Heart left ventricle (tissue), 16 donors: ENCODE results near the gene EFCC1. TPM values are rescaled to one million over a fixed set of nuclear protein-coding genes. Genes with fewer than 3 reads are reported as not detected.

ENCODE experiments used
- ATAC-seq, 4 donors: fragments of 200-7000 bp; cut with Tn5 transposase; one replicate each; pipeline ENCODE4 v1.9.1; 2020 to 2022; ENCODE audit warnings: moderate library complexity in 4 of 4, mild to moderate bottlenecking in 3 of 4, moderate number of reproducible peaks in 1 of 4
- DNase-seq, 5 donors: peaks; one replicate each; pipeline ENCODE4 v3.0.0-alpha.2; 2020
- H3K27ac ChIP-seq, 12 donors: fragments of 200-600 bp; sonication (generic) in 4 of 12; one replicate each; pipeline versions ENCODE4 v1.5.0 to v1.8.0; 2016 to 2022; ENCODE audit warnings: mild to moderate bottlenecking in 2 of 12
- H3K27me3 ChIP-seq, 9 donors: fragments of 200-600 bp; sonication (generic) in 2 of 9; one replicate each; pipeline versions ENCODE4 v1.5.1 to v1.8.0; 2016 to 2022; ENCODE audit warnings: mild to moderate bottlenecking in 3 of 9
- H3K36me3 ChIP-seq, 9 donors: fragments of 200-600 bp; sonication (generic) in 2 of 9; one replicate each; pipeline versions ENCODE4 v1.5.0 to v1.8.0; 2018 to 2022; ENCODE audit warnings: mild to moderate bottlenecking in 2 of 9
- H3K4me1 ChIP-seq, 12 donors: fragments of 200-600 bp; sonication (generic) in 4 of 12; one replicate each; pipeline versions ENCODE4 v1.5.0 to v1.8.0; 2016 to 2022; ENCODE audit warnings: mild to moderate bottlenecking in 3 of 12
- H3K4me3 ChIP-seq, 12 donors: fragments of 200-600 bp; sonication (generic) in 4 of 12; one replicate each; pipeline versions ENCODE4 v1.5.0 to v1.8.0; 2017 to 2022; ENCODE audit warnings: mild to moderate bottlenecking in 9 of 12, moderate library complexity in 4 of 12
- H3K9me3 ChIP-seq, 12 donors: fragments of 200-600 bp; sonication (generic) in 4 of 12; one replicate each; pipeline versions ENCODE4 v1.5.0 to v1.8.0; 2016 to 2022; ENCODE audit warnings: mild to moderate bottlenecking in 1 of 12
- POLR2A ChIP-seq, 2 donors: fragments of 450-650 bp; IDR thresholded peaks; one replicate each; pipeline ENCODE4 v1.6.1; 2017; ENCODE audit warnings: antibody characterized with exemption in 2 of 2, mild to moderate bottlenecking in 2 of 2, moderate library complexity in 2 of 2
- WGBS, 4 donors: extraction: QIAGEN DNeasy Blood & Tissue Kit in 2 of 4; methylation state at CpG; one replicate each; pipeline versions ENCODE4 v1.1.5 to v1.1.7; 2013 to 2018; 5-methylcytosine and 5-hydroxymethylcytosine counted together
- intact Hi-C, 10 donors: fragments of 100-400 bp; cut with DNase I; formaldehyde crosslinking; loops; one replicate each; pipeline versions ENCODE4 v1.11.1 to v1.14.2; 2022
- polyA plus RNA-seq, 2 donors: library from polyadenylated mRNA; stranded (reverse); fragments of 200-250 nt; gene quantifications; one replicate each; pipeline ENCODE4 v1.2.3, GENCODE V29; 2013
- total RNA-seq, 9 donors: library from RNA; depleted of rRNA in 2 of 9; stranded (reverse); fragments of >200 nt in 2 of 9; fragmentation: NEBNext Ultra II Directional in 3 of 9; extraction: Animal tissue kit (Norgen Biotek cat#: 25700) in 3 of 9; gene quantifications; one replicate each; pipeline versions ENCODE4 v1.1.0 to v1.2.4, GENCODE V29; 2016 to 2023
- TF ChIP-seq, protein P1 (sequence below), 12 donors: fragments of 200-600 bp; sonication (generic) in 4 of 12; IDR thresholded peaks; one replicate each; pipeline versions ENCODE4 v1.5.0 to v1.8.0; 2018 to 2022; ENCODE audit warnings: antibody characterized with exemption in 12 of 12, mild to moderate bottlenecking in 5 of 12
- donor health status: ischemic (EF 13 %, LVEDD 7.1; RV severe dilation, severe dysfunction).
- donor health status: healthy with polysubstance abuse.
- donor health status: DM: no; HTN: yes; CAD: no.
- donor health status: DM: no; HTN: no; CAD: no.
- donor health status: ischemic (EF 25% LVEDD 6.9; RV normal size, moderate dysfunction).
- donor health status: ischemic (EF 25% LVEDD 5.7; RV mildly dilated, moderate dysfunction).
- donor health status: healthy.
- donor health status: DM: yes; HTN: yes; CAD: no.
- donor health status: ischemic (EF 35%, LVEDD 5.7; RV mildly dilated, moderate dysfunction).
- donor health status: nonischemic (EF 11% LVEDD 7.7; RV severe dilation, severe dysfunction).
- donor health status: DM: yes; HTN: yes; CAD: no.
- donor health status: PGD.
- donor health status: ischemic (EF 29% LVEDD 5.4; RV normal size, mild dysfunction).
- donor health status: nonischemic (EF 23%, LVEDD 6.1; RV moderate dilation, normal function).

EFCC1 gene
- total and polyA plus RNA-seq, 11 donors = 0.60 to 2.5 (median 1.5) TPM

DNA sequence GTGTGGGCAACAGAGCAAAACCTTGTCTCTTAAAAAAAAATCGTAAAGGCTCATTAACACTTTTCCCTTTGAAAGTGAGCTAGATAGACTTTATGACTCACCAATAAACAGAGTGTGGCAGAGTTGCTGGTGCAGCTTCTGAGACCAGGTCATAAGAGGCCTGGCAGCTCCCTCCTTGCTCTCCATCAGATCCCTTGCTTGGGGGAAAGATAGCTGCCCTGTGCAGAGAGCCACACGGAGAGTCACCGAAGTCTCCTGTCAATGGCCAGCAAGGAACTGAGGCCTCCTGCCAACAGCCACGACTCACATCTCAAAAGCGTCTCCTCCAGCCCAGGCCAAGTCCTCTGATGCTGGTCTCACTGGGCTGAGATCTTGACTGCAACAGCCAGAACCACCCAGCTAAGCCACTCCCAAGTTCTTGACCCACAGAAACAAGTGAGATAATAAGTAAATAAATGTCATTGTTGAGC lies 50.8 kb downstream of the EFCC1 start:
- no peaks in the 10 kb centered on the region for H3K27me3 ChIP-seq
- H3K27ac ChIP-seq = peak overlapping the region in 11 of 12 donors; percentile 28 to 87 (median 73)
- intact Hi-C loops = loop anchor here in 8 of 10 donors (2.0 to 10.0 kb wide), 8 partner anchors 25 to 195 kb away; partner anchors contain the start of genes COPG1 (in 5 of the 8) and RAB43 (in 3 of the 8)
- peak in 3 of 4 donors; percentile 20 to 35 (median 30) for ATAC-seq
- no peak overlapping the region for H3K4me3 ChIP-seq
- DNase-seq = peak in 1 of 5 donors; percentile 68
- no peak for TF ChIP-seq POLR2A (IDR thresholded peaks at IDR 0.05)
- TF ChIP-seq, protein P1, sequence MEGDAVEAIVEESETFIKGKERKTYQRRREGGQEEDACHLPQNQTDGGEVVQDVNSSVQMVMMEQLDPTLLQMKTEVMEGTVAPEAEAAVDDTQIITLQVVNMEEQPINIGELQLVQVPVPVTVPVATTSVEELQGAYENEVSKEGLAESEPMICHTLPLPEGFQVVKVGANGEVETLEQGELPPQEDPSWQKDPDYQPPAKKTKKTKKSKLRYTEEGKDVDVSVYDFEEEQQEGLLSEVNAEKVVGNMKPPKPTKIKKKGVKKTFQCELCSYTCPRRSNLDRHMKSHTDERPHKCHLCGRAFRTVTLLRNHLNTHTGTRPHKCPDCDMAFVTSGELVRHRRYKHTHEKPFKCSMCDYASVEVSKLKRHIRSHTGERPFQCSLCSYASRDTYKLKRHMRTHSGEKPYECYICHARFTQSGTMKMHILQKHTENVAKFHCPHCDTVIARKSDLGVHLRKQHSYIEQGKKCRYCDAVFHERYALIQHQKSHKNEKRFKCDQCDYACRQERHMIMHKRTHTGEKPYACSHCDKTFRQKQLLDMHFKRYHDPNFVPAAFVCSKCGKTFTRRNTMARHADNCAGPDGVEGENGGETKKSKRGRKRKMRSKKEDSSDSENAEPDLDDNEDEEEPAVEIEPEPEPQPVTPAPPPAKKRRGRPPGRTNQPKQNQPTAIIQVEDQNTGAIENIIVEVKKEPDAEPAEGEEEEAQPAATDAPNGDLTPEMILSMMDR (IDR thresholded peaks at IDR 0.05) = no peak
- peaks cover 0 to 29% (median 19%) of the 10 kb centered on the region in 12 donors for H3K4me1 ChIP-seq
- no peaks in the 10 kb centered on the region for H3K36me3 ChIP-seq
- WGBS, 4 donors = 25 to 43% (median 31%) methylated on average over 5 of the region's 5 CpGs
- H3K9me3 ChIP-seq = peaks cover 0 to 16% (median 1%) of the 10 kb centered on the region in 12 donors

GRCh38 chr3:129052675-129053074 lies 51.6 kb downstream of the EFCC1 start:
- ATAC-seq = peak; percentile 83 to 93 (median 88)
- WGBS, 4 donors = 40 to 47% (median 42%) methylated on average over 6 of the region's 6 CpGs

GRCh38 chr3:129054605-129055104 lies 53.6 kb downstream of the EFCC1 start:
- no peak for DNase-seq
- no peak overlapping the region for H3K27ac ChIP-seq
- no peaks in the 10 kb centered on the region for H3K27me3 ChIP-seq
- no peaks in the 10 kb centered on the region for H3K9me3 ChIP-seq
- H3K4me1 ChIP-seq = peaks cover 0 to 38% (median 19%) of the 10 kb centered on the region in 12 donors
- no peak overlapping the region for H3K4me3 ChIP-seq
- intact Hi-C loops = loop anchor here in 9 of 10 donors (2.0 to 10.0 kb wide), 6 partner anchors 33 to 194 kb away; partner anchors contain the start of genes COPG1 (in 6 of the 9) and RAB43 (in 1 of the 9)
- TF ChIP-seq, protein P1 (IDR thresholded peaks at IDR 0.05) = no peak
- TF ChIP-seq POLR2A (IDR thresholded peaks at IDR 0.05) = no peak
- no peak for ATAC-seq
- WGBS, 4 donors = 82 to 93% (median 89%) methylated on average over 3 of the region's 3 CpGs
- no peaks in the 10 kb centered on the region for H3K36me3 ChIP-seq

More at GRCh38 chr3:129052675-129053074, 51.6 kb downstream of the EFCC1 start:
- intact Hi-C loops = loop anchor here in 8 of 10 donors (1.0 to 10.0 kb wide), 9 partner anchors 26 to 195 kb away; partner anchors contain the start of genes COPG1 (in 5 of the 8) and RAB43 (in 3 of the 8)
- H3K4me3 ChIP-seq = no peak overlapping the region
- no peaks in the 10 kb centered on the region for H3K36me3 ChIP-seq
- no peak for TF ChIP-seq POLR2A (IDR thresholded peaks at IDR 0.05)
- TF ChIP-seq, protein P1 (IDR thresholded peaks at IDR 0.05) = peak in 3 of 12 donors; percentile 10 to 19 (median 15)
- H3K27ac ChIP-seq = peak overlapping the region in 11 of 12 donors; percentile 28 to 87 (median 73)
- H3K9me3 ChIP-seq = peaks cover 0 to 13% (median 1%) of the 10 kb centered on the region in 12 donors
- peaks cover 0 to 29% (median 19%) of the 10 kb centered on the region in 12 donors for H3K4me1 ChIP-seq
- DNase-seq = peak; percentile 72 to 89 (median 78)
- H3K27me3 ChIP-seq = no peaks in the 10 kb centered on the region

- TF ChIP-seq, protein P1 (IDR thresholded peaks at IDR 0.05) = no peak
- TF ChIP-seq POLR2A (IDR thresholded peaks at IDR 0.05) = no peak
- H3K4me3 ChIP-seq = no peak overlapping the region
- WGBS, 4 donors = 66 to 72% (median 66%) methylated on average over 9 of the region's 9 CpGs
- DNase-seq = no peak
- H3K27ac ChIP-seq = no peak overlapping the region
- H3K9me3 ChIP-seq = no peaks in the 10 kb centered on the region
- no peaks in the 10 kb centered on the region for H3K36me3 ChIP-seq
- intact Hi-C loops = loop anchor here in 3 of 10 donors (10.0 kb wide), 1 partner anchor 188 kb away; the partner anchor contains the start of gene COPG1 (in 3 of the 3)
- H3K27me3 ChIP-seq = no peaks in the 10 kb centered on the region
- ATAC-seq = no peak
- H3K4me1 ChIP-seq = peaks cover 0 to 36% (median 19%) of the 10 kb centered on the region in 12 donors
These were observed 55.5 kb downstream of the EFCC1 start for GRCh38 chr3:129056451-129057173.
